CD4-positive, alpha-beta T cell (primary cell): ENCODE data around the gene ZGLP1. TPM values are rescaled to one million over a fixed set of nuclear protein-coding genes. Genes with fewer than 3 reads are reported as not detected.

Experiments used
- ATAC-seq: fragments of 200-7000 bp; cut with Tn5 transposase; one replicate; pipeline ENCODE4 v1.10.0; 2022; ENCODE audit warnings: mild to moderate bottlenecking; ENCODE audit not compliant: poor library complexity
- CTCF ChIA-PET: fragments of 350-600 bp; sonication (Branson Sonifier 250); formaldehyde crosslinking; loops from one replicate; lab custom pipeline; 2021; ENCODE audit warnings: antibody characterized with exemption, inconsistent platforms; lab: Charles Lee
- POLR2A ChIA-PET: fragments of 350-600 bp; sonication (Branson Sonifier 250); formaldehyde crosslinking; loops from one replicate; lab custom pipeline; 2021; ENCODE audit warnings: antibody characterized with exemption, inconsistent platforms; lab: Charles Lee
- DNase-seq, 14 experiments: peaks; one replicate each; pipeline ENCODE4 v3.0.0-alpha.2; 2013 to 2020; ENCODE audit warnings: mixed read lengths in 2 of 14
- H3K27ac ChIP-seq, 2 donors: one replicate each; pipeline versions ENCODE4 v1.5.1 to v1.7.0; 2013; ENCODE audit warnings: low read length in 2 of 2, low read depth in 1 of 2, mild to moderate bottlenecking in 1 of 2
- H3K27me3 ChIP-seq, 2 experiments: 1 replicate in 1 of 2; 2 replicates in 1 of 2; pipeline versions ENCODE4 v1.6.1 to v1.7.0; 2013; ENCODE audit warnings: low read length in 2 of 2, control low read depth in 1 of 2, mild to moderate bottlenecking in 1 of 2, moderate library complexity in 1 of 2; ENCODE audit not compliant: insufficient read depth in 2 of 2, control insufficient read depth in 1 of 2
- H3K36me3 ChIP-seq: one replicate; pipeline ENCODE4 v1.6.1; 2013; ENCODE audit warnings: low read length, control low read depth; ENCODE audit not compliant: insufficient read depth
- H3K4me1 ChIP-seq: one replicate; pipeline ENCODE4 v1.6.1; 2013; ENCODE audit warnings: low read length, control low read depth; ENCODE audit not compliant: insufficient read depth
- H3K4me3 ChIP-seq: one replicate; pipeline ENCODE4 v1.5.1; 2013; ENCODE audit warnings: mild to moderate bottlenecking, low read length, moderate library complexity
- H3K9me3 ChIP-seq, 2 experiments: 1 replicate in 1 of 2; 2 replicates in 1 of 2; pipeline versions ENCODE4 v1.6.1 to v1.7.0; 2013; ENCODE audit warnings: low read length in 2 of 2, mild to moderate bottlenecking in 2 of 2, control low read depth in 1 of 2, moderate library complexity in 1 of 2; ENCODE audit not compliant: control insufficient read depth in 1 of 2, insufficient read depth in 1 of 2
- H3K27ac Mint-ChIP-seq: one replicate; pipeline ENCODE4 v1.8.0; 2020; ENCODE audit warnings: mixed read lengths
- H3K27me3 Mint-ChIP-seq: one replicate; pipeline ENCODE4 v1.8.0; 2021; ENCODE audit warnings: mixed read lengths
- H3K36me3 Mint-ChIP-seq: one replicate; pipeline ENCODE4 v1.8.0; 2021; ENCODE audit warnings: low read depth, mixed read lengths
- H3K4me1 Mint-ChIP-seq: one replicate; pipeline ENCODE4 v1.8.0; 2021; ENCODE audit warnings: low read depth, mixed read lengths
- H3K4me3 Mint-ChIP-seq: one replicate; pipeline ENCODE4 v1.8.0; 2020; ENCODE audit warnings: mild to moderate bottlenecking, mixed read lengths
- H3K9me3 Mint-ChIP-seq: one replicate; pipeline ENCODE4 v1.8.0; 2020; ENCODE audit warnings: mixed read lengths
- intact Hi-C, 2 experiments: fragments of 100-400 bp; cut with DNase I in 1 of 2; cut with micrococcal nuclease in 1 of 2; formaldehyde crosslinking; loops; one replicate each; pipeline versions ENCODE4 v1.15.1 to v1.9.0; 2023 to 2025; cut with DNase I, micrococcal nuclease
- total RNA-seq, 174 experiments: library from RNA in 2 of 174; stranded (reverse) in 2 of 174; gene quantifications; one replicate each; pipeline ENCODE4 v1.2.3 and lab custom pipeline; 2021 to 2026
- TF ChIP-seq, protein P1 (sequence below): fragments of 200-600 bp; IDR thresholded peaks from one replicate; pipeline ENCODE4 v1.8.0; 2022; ENCODE audit warnings: antibody characterized with exemption, mild to moderate bottlenecking

The ZGLP1 gene
- total RNA-seq, 2 experiments from 2014 or later = 1.6 to 2.6 TPM

- peaks cover 17% of the 10 kb centered on the region for H3K4me1 Mint-ChIP-seq
- no peaks in the 10 kb centered on the region for H3K27me3 Mint-ChIP-seq
- no peaks in the 10 kb centered on the region for H3K27me3 ChIP-seq
- ChIA-PET CTCF (no interaction called here), POLR2A (interaction anchor here (0.7 to 2.3 kb wide), 3 partner anchors 17 to 47 kb away, joined by 3 to 8 read pairs (median 4); partner anchors contain the start of gene RAVER1)
- H3K4me3 ChIP-seq = peak overlapping the region; percentile 79
- no peaks in the 10 kb centered on the region for H3K9me3 ChIP-seq
- H3K9me3 Mint-ChIP-seq = no peaks in the 10 kb centered on the region
- H3K4me3 Mint-ChIP-seq = peak overlapping the region; percentile 72
- intact Hi-C loops = loop anchor here in 1 of 2 experiments (5.0 kb wide), 2 partner anchors 44 to 66 kb away; partner anchors contain the start of genes ICAM1 and TYK2
- peaks cover 42% of the 10 kb centered on the region for H3K36me3 ChIP-seq
- peak overlapping the region; percentile 70 for H3K27ac Mint-ChIP-seq
- no peak for ATAC-seq
- TF ChIP-seq, protein P1, sequence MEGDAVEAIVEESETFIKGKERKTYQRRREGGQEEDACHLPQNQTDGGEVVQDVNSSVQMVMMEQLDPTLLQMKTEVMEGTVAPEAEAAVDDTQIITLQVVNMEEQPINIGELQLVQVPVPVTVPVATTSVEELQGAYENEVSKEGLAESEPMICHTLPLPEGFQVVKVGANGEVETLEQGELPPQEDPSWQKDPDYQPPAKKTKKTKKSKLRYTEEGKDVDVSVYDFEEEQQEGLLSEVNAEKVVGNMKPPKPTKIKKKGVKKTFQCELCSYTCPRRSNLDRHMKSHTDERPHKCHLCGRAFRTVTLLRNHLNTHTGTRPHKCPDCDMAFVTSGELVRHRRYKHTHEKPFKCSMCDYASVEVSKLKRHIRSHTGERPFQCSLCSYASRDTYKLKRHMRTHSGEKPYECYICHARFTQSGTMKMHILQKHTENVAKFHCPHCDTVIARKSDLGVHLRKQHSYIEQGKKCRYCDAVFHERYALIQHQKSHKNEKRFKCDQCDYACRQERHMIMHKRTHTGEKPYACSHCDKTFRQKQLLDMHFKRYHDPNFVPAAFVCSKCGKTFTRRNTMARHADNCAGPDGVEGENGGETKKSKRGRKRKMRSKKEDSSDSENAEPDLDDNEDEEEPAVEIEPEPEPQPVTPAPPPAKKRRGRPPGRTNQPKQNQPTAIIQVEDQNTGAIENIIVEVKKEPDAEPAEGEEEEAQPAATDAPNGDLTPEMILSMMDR = no peak
- H3K36me3 Mint-ChIP-seq = peaks cover 47% of the 10 kb centered on the region
- no peak for DNase-seq
- peaks cover 19% of the 10 kb centered on the region for H3K4me1 ChIP-seq
- H3K27ac ChIP-seq = peak overlapping the region in 1 of 2 donors; percentile 35
These were observed 6.8 kb upstream of the ZGLP1 start for GRCh38 chr19:10316229-10317044.

- Histone ChIP-seq H3K27me3 (no peaks in the 10 kb centered on the region), H3K4me1 (peaks cover 19% of the 10 kb centered on the region), H3K36me3 (peaks cover 34% of the 10 kb centered on the region), H3K27ac (peak within 1 kb of the TSS in 1 of 2 donors; percentile 35), H3K9me3 (no peaks in the 10 kb centered on the region), H3K4me3 (peak within 1 kb of the TSS; percentile 79)
- CTCF ChIA-PET = interaction anchor here (0.6 to 1.0 kb wide), 3 partner anchors 46 to 101 kb away, joined by 3 to 5 read pairs (median 4); no protein-coding TSS in a partner anchor
- Mint-ChIP-seq H3K27ac (peak within 1 kb of the TSS; percentile 70), H3K9me3 (no peaks in the 10 kb centered on the region), H3K36me3 (peaks cover 47% of the 10 kb centered on the region), H3K4me3 (peak within 1 kb of the TSS; percentile 72), H3K4me1 (peaks cover 17% of the 10 kb centered on the region), H3K27me3 (no peaks in the 10 kb centered on the region)
- peak; percentile 93 for ATAC-seq
- DNase-seq = peak; percentile 84 to 95 (median 88)
- TF ChIP-seq, protein P1 = no peak
- intact Hi-C loops = loop anchor here in 1 of 2 experiments (1.0 to 5.0 kb wide), 3 partner anchors 18 to 67 kb away; partner anchors contain the start of genes ICAM1, RAVER1 and TYK2
- POLR2A ChIA-PET = interaction anchor here (0.6 to 2.3 kb wide), 4 partner anchors 18 to 89 kb away, joined by 4 to 8 read pairs (median 5); partner anchors contain the start of genes ICAM1 and RAVER1
These were observed 6.0 kb upstream of the ZGLP1 start, which contains the start of gene FDX2 for GRCh38 chr19:10315335-10316214. TSS of gene FDX2 (minus strand) at chr19:10316015. CDS start at chr19:10315996, 19 bp downstream.

GRCh38 chr19:10306327-10306726, 3.3 kb downstream of the ZGLP1 start:
- no peaks in the 10 kb centered on the region for H3K4me1 ChIP-seq
- ChIA-PET CTCF (no interaction called here), POLR2A (no interaction called here)
- TF ChIP-seq, protein P1 = no peak
- intact Hi-C loops = no loop called here
- no peak overlapping the region for H3K4me3 ChIP-seq
- no peaks in the 10 kb centered on the region for H3K4me1 Mint-ChIP-seq
- H3K9me3 ChIP-seq = no peaks in the 10 kb centered on the region
- no peak for ATAC-seq
- H3K36me3 ChIP-seq = peaks cover 10% of the 10 kb centered on the region
- H3K27ac ChIP-seq = no peak overlapping the region
- no peak for DNase-seq
- H3K27ac Mint-ChIP-seq = no peak overlapping the region
- no peak overlapping the region for H3K4me3 Mint-ChIP-seq
- H3K27me3 Mint-ChIP-seq = no peaks in the 10 kb centered on the region
- no peaks in the 10 kb centered on the region for H3K9me3 Mint-ChIP-seq
- no peaks in the 10 kb centered on the region for H3K27me3 ChIP-seq
- H3K36me3 Mint-ChIP-seq = no peaks in the 10 kb centered on the region
